LNCaP clone FGC (cell line): ENCODE measurements around the gene GABRB3.

Experiments
- DNase-seq: peaks from one replicate; pipeline ENCODE4 v3.0.0-alpha.2; 2011; ENCODE audit warnings: low read depth
- H3K4me3 ChIP-seq: 2 replicates; pipeline ENCODE4 v1.5.1; 2011; ENCODE audit warnings: mild to moderate bottlenecking, low read depth, low read length, control low read depth
- CTCF ChIP-seq: IDR thresholded peaks from 2 replicates; pipeline ENCODE4 v1.5.1; 2012; ENCODE audit warnings: mild to moderate bottlenecking; ENCODE audit not compliant: control insufficient read depth, insufficient read depth; ENCODE audit errors: extremely low read depth

The GABRB3 gene

GRCh38 chr15:26614734-26615133 lies 158.1 kb downstream of the GABRB3 start:
- no peak for TF ChIP-seq CTCF
- DNase-seq, result no peak
- H3K4me3 ChIP-seq, result no peak overlapping the region

GRCh38 chr15:26598704-26599103 lies 174.2 kb downstream of the GABRB3 start:
- no peak for TF ChIP-seq CTCF
- DNase-seq, result no peak
- no peak overlapping the region for H3K4me3 ChIP-seq

GRCh38 chr15:26595611-26596010 lies 177.3 kb downstream of the GABRB3 start:
- H3K4me3 ChIP-seq, result no peak overlapping the region
- DNase-seq, result no peak
- no peak for TF ChIP-seq CTCF

GRCh38 chr15:26590676-26591075 lies 182.2 kb downstream of the GABRB3 start:
- DNase-seq, result no peak
- no peak for TF ChIP-seq CTCF
- H3K4me3 ChIP-seq, result no peak overlapping the region

GRCh38 chr15:26582840-26583239 lies 190.0 kb downstream of the GABRB3 start:
- H3K4me3 ChIP-seq, result no peak overlapping the region
- DNase-seq, result no peak
- TF ChIP-seq CTCF, result no peak

- H3K4me3 ChIP-seq, result no peak overlapping the region
- DNase-seq, result no peak
- TF ChIP-seq CTCF, result no peak
These were observed 191.9 kb downstream of the GABRB3 start for GRCh38 chr15:26580943-26581342.

GRCh38 chr15:26572602-26573350 lies 200.1 kb downstream of the GABRB3 start:
- H3K4me3 ChIP-seq, result no peak overlapping the region
- DNase-seq, result no peak
- no peak for TF ChIP-seq CTCF
